Activated CD4-positive, CD25-positive, alpha-beta regulatory T cell treated with anti-CD3 and anti-CD28 coated beads, Interleukin-2, amount 50 U/mL, for 24 hours (primary cell): ENCODE results near the gene PCDHGA8.
"Not testable (repeated sequence)": the region's sequence is repeated elsewhere in the genome, so short reads cannot be mapped to it uniquely, and the experiment has no call there.

Experiments used
- ATAC-seq, 2 donors: fragments of 150-1000 bp; cut with Tn5 transposase; one replicate each; pipeline ENCODE4 v1.10.0; 2021; ENCODE audit warnings: mild to moderate bottlenecking in 1 of 2, moderate library complexity in 1 of 2

Gene PCDHGA8

GRCh38 chr5:141403387-141403786 is 11.0 kb downstream of the PCDHGA8 start:
- ATAC-seq = no peak

- ATAC-seq = peak in 1 of 2 donors; percentile 36
Measured at GRCh38 chr5:141407790-141408505, 15.5 kb downstream of the PCDHGA8 start, which contains the start of gene PCDHGB6. Gene PCDHGB6 (plus strand): TSS chr5:141408021. CDS start chr5:141408203, 182 bp downstream.

GRCh38 chr5:141409598-141410306 is 17.3 kb downstream of the PCDHGA8 start:
- no peak for ATAC-seq

- ATAC-seq = no peak
Measured at GRCh38 chr5:141411575-141411974, 19.1 kb downstream of the PCDHGA8 start.

GRCh38 chr5:141412854-141413539 is 20.6 kb downstream of the PCDHGA8 start, which contains the start of gene PCDHGA10:
Gene PCDHGA10 (plus strand): TSS chr5:141412987. CDS start chr5:141413176, 189 bp downstream.
- ATAC-seq = peak; percentile 71 to 75

- ATAC-seq = no peak
Measured at GRCh38 chr5:141413540-141414069, 21.2 kb downstream of the PCDHGA8 start.

- not testable (repeated sequence) for ATAC-seq
Measured at GRCh38 chr5:141414548-141415274, 22.3 kb downstream of the PCDHGA8 start.

- not testable (repeated sequence) for ATAC-seq
Measured at GRCh38 chr5:141415275-141415618, 22.8 kb downstream of the PCDHGA8 start.

- peak; percentile 31 to 58 for ATAC-seq
Measured at GRCh38 chr5:141417494-141418172, 25.2 kb downstream of the PCDHGA8 start, which contains the start of gene PCDHGB7. Gene PCDHGB7 (plus strand): TSS chr5:141417677. CDS start chr5:141417860, 183 bp downstream.

- ATAC-seq = no peak
Measured at GRCh38 chr5:141419074-141419880, 26.8 kb downstream of the PCDHGA8 start.

GRCh38 chr5:141420855-141421488 is 28.5 kb downstream of the PCDHGA8 start, which contains the start of gene PCDHGA11:
Gene PCDHGA11 (plus strand): TSS chr5:141421051. CDS start chr5:141421228, 177 bp downstream.
- no peak for ATAC-seq

GRCh38 chr5:141421489-141421855 is 29.0 kb downstream of the PCDHGA8 start:
- ATAC-seq = no peak

GRCh38 chr5:141422742-141423291 is 30.4 kb downstream of the PCDHGA8 start:
- ATAC-seq = no peak

- no peak for ATAC-seq
Measured at GRCh38 chr5:141427783-141428426, 35.5 kb downstream of the PCDHGA8 start.

GRCh38 chr5:141430332-141431113 is 38.1 kb downstream of the PCDHGA8 start, which contains the start of gene PCDHGA12:
Gene PCDHGA12 (plus strand): TSS chr5:141430507. CDS start chr5:141430760, 253 bp downstream.
- ATAC-seq = no peak

- no peak for ATAC-seq
Measured at GRCh38 chr5:141431286-141431685, 38.9 kb downstream of the PCDHGA8 start.

- ATAC-seq = not testable (repeated sequence)
Measured at GRCh38 chr5:141432308-141432707, 39.9 kb downstream of the PCDHGA8 start.

GRCh38 chr5:141432726-141433125 is 40.3 kb downstream of the PCDHGA8 start:
- ATAC-seq = not testable (repeated sequence)
